HG03103 (cell line): ENCODE data around the gene PLPPR5.
"Not testable (repeated sequence)": the region's sequence is repeated elsewhere in the genome, so short reads cannot be mapped to it uniquely, and the experiment has no call there.

Experiments used
- ATAC-seq: cut with Tn5 transposase; IDR thresholded peaks from one replicate; pipeline ENCODE4 v1.9.1; 2021; ENCODE audit warnings: low read depth; ENCODE audit not compliant: unreplicated experiment

Gene PLPPR5

GRCh38 chr1:98919652-98920051 is 85.0 kb downstream of the PLPPR5 start:
- ATAC-seq, result no peak

DNA sequence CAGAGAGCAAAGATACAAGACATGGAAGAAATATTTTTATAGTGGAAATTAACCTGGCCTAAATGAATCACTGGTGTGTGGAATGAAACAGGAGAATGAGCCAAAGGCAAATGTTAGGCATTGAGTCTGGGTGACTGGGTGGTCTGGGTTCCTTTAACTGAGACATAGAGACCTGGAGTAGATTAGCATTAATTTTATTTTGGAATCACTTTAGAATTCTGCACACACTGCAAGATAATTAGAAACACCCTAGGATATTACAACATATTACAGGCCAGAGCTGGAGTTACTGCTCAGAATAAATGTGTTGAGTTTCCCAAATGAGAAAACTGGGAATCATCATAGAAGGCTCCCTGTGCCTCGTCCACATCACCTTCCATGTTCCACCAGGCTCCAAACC is 85.5 kb downstream of the PLPPR5 start:
- no peak for ATAC-seq

DNA sequence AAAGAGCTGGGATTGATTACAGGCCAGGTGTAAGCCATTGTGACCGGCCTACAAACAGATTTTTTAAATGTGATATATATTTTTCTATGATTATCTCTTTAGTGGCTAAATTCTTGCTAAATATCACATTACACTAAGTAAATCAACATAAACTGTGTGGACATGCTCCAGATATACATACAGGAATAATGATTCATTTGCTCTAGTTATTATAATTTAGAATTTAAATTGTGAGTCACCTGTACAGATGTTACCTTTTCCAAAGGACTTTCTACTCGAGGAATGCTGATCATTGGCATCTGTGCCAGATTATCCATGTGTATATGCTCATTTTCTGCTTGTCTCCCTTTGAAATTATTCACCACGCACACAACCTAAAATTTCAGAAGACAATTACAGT is 90.1 kb downstream of the PLPPR5 start:
- ATAC-seq, result no peak

GRCh38 chr1:98910827-98911226 is 93.8 kb downstream of the PLPPR5 start:
- ATAC-seq, result no peak

GRCh38 chr1:98908980-98909379 is 95.7 kb downstream of the PLPPR5 start:
- ATAC-seq, result no peak

DNA sequence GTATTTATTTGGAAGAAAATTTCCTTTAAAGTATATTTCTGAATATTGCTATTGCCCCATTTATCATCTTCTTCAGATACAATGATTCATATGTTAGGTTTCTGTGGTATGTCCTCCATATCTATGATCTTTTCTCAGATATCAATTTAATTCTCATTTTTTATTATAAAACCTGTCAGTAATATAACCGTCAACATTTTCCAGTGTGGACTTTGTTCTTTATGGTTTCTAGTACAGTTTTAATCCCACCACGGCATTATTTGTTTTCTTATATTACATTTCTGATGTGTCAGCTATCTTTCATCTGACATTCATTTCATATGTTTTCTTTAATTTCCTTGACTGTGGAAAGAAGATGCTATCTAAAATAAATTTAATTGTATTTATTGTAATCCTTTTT is 97.9 kb downstream of the PLPPR5 start:
- no peak for ATAC-seq

- no peak for ATAC-seq
These were observed 98.3 kb downstream of the PLPPR5 start for GRCh38 chr1:98906361-98906760.

DNA sequence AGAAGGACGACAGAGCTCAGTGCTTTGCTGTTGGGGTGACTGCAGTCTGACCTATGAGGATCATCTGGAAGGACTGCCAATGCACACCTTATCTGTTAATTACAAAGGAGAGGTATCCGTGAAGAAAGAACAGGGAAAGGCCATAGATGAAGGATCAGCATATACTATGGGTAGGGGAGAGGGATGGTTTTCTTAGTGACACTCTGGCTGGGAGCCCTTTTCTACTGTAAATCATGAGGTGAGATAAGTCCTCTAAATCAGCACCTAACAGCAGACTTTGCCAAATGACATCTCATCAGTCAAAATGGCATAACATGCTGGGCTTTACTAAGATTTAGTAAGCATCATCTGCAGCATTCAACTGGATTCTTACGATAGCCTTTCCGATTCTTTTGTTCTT is 100.0 kb downstream of the PLPPR5 start:
- no peak for ATAC-seq

- no peak for ATAC-seq
These were observed 100.9 kb downstream of the PLPPR5 start for GRCh38 chr1:98903726-98904125.

GRCh38 chr1:98903261-98903660 is 101.4 kb downstream of the PLPPR5 start:
- ATAC-seq, result no peak

DNA sequence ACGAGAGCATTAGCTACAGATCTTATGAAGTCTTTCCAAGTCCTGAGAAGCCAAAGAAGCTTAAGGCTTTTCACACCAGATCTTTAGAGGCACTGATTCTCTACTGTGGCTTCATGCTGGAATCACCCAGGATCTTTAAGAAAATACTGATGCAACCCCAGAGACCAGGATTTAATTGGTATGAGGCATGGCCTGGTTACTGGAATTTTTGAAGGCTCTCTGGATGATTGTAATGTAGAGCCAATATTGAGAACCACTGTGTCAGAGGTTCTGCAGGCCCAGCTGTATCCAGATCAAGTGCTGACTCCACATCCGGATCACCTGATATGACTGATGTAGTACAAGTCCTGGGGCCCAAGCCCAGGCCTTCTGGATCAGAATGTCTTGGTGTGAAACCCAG is 105.7 kb downstream of the PLPPR5 start:
- ATAC-seq, result no peak

DNA sequence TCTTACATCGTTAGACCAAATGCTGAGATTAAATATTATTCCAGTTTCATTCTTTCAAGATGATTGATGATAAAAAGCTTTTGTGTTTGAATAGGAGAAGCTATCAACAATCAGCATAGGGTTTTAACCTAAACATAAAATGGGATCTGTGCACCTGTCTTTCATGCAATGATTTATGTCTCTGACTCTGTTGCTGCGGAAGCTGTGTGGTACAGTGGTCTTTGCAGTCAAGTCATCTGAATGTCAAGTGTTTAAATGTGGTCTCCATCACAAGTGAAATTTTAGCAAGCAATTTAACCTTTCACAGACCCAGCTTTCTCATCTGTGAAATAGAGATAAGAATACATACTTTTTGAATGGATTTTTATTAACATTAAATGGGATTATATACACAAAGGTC is 107.2 kb downstream of the PLPPR5 start:
- ATAC-seq, result no peak

DNA sequence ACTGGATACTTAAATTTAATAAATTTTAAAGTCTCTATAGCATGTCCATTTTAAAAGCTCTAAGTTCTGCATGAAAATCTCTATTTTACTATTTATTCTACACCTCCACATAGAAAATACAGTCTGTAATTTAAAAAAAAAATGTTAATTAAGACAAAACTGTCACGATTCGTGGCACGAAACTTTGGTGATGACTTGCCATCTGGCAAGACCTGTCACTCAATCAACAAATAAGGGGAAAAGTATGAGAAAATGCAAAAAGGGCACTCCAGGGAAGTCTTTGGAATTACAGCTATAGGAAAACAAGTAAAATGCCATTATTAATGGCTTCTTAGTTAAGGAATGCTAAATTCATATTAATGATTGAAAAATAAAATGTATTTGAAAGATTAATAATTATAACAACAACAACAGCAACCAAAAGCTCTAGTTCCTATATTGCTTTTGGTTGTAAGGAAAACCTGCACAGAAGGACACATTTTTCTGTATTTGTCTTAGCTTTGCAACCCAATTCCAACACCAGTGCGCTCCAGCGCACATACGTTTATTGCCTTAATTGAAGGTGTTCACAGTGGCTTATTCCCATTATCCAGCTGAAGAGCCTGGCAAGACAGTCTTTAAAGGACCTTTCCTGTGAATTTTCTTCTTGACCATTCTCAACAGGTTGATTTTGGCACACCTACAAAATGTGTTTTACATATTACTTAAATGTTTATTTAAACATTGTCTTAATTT is 107.8 kb downstream of the PLPPR5 start:
- ATAC-seq, result no peak

DNA sequence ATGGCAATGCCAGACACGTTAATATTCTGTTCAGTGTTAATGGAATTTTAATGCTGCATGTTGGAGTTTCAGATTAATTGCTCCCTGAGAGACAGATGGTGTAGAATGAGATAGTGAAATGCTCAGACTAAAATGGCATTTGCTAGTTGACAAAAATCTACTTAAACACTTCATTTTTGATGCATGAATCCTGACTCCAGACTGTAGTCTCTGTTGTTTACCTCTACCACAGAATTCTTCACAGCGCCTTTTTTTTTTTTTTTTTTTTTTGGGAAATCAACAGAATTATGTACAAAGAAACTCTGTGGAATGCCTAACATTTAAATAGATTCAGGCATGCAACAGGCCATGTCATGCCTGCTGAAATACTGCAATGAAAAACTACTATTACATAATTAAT is 111.3 kb downstream of the PLPPR5 start:
- no peak for ATAC-seq

- ATAC-seq, result no peak
These were observed 115.8 kb downstream of the PLPPR5 start for GRCh38 chr1:98888869-98889268.

GRCh38 chr1:98887507-98887906 is 117.2 kb downstream of the PLPPR5 start:
- ATAC-seq, result no peak

DNA sequence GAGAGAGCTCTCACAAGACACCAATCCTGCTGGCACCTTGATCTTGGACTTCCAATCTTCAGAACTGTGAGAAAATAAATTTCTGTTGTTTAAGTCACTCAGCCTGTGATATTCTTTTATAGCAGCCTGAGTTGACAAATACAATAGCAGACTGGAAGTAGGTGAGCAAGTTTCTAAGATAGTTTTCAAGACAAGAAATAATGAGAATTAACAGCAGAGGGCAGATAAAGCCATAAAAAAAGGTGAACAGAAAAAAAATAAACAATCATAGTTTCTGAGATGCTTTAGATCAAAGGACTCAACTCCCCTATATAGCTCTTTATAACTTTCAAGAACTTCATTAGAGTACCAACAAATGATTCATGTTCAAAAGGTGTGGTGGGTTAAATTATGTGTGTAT is 119.8 kb downstream of the PLPPR5 start:
- ATAC-seq, result no peak

- ATAC-seq, result no peak
These were observed 122.8 kb downstream of the PLPPR5 start for GRCh38 chr1:98881901-98882300.

DNA sequence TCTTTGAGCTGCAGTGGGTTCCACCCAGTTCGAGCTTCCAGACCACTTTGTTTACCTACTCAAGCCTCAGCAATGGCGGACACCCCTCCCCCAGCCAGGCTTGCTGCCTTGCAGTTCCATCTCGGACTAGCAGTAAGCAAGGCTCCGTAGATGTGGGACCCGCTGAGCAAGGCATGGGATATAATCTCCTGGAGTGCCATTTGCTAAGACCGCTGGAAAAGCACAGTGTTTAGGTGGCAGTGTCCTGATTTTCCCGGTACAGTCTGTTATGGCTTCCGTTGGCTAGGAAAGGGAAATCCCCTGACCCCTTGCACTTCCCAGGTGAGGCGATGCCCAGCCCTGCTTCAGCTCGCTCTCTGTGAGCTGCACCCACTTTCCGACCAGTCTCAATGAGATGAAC is 123.4 kb downstream of the PLPPR5 start:
- not testable (repeated sequence) for ATAC-seq

GRCh38 chr1:98874828-98875227 is 129.8 kb downstream of the PLPPR5 start:
- ATAC-seq, result no peak

DNA sequence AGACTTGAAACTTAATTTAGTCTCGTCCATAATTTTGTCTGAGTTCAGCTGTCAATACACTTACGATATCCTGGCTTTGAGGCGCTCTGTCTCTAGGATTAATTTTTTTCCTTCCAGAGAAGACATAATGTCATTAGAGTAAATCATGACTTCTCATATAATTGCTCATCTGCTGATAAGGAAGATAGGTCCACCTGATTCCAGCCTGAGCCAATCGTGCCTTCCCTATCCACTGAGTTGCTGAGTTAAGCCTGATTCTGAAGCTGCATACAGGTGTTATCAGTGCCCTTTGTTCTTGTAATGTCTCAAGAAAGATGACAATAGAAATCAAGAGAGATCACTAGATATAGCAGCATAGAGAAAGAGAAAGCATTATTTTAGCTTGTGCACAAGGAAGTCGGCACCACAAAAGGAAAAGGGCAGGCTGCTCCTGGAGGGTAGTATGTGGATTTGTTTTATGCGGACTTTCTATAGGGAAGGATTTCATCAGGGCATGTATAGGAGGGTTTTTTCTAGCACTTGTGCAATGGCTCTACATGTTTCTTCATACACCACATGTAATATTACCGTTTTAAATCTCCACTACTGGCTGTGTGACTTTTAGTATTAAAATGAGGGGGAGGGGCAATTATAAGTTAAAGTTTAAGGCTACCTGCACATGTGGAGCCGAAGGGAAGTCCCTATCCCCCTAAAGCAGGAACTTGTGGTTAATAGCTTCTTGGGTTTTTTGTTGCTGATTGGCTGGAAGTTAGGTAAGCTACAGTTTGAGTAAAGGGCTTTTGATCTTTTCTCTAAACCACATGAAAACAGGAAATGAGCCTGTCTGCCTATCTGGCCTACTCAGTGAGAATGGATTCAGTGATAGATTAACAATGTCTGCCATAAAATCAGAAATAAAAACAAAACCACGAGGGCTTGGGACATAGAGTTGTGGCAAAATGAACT is 133.4 kb downstream of the PLPPR5 start:
- ATAC-seq, result peak; percentile 99

GRCh38 chr1:98865796-98866195 is 138.9 kb downstream of the PLPPR5 start:
- no peak for ATAC-seq
